Astrocyte of the hippocampus (primary cell): ENCODE measurements around the gene LOXL3.

Experiments
- DNase-seq: peaks from one replicate; pipeline ENCODE4 v3.0.0; 2011; ENCODE audit warnings: low read depth, low spot score

LOXL3 gene

GRCh38 chr2:74505448-74506246 lies 48.1 kb downstream of the LOXL3 start:
- DNase-seq, result no peak

GRCh38 chr2:74504591-74504990 lies 49.2 kb downstream of the LOXL3 start:
- DNase-seq, result no peak

- peak; percentile 45 for DNase-seq
Measured at GRCh38 chr2:74503506-74504475, 50.0 kb downstream of the LOXL3 start.

GRCh38 chr2:74502720-74503505 lies 50.8 kb downstream of the LOXL3 start:
- peak; percentile 88 for DNase-seq

GRCh38 chr2:74502147-74502719 lies 51.5 kb downstream of the LOXL3 start:
- peak; percentile 8 for DNase-seq

GRCh38 chr2:74501335-74502071 lies 52.2 kb downstream of the LOXL3 start:
- DNase-seq, result peak; percentile 13

GRCh38 chr2:74500578-74500946 lies 53.2 kb downstream of the LOXL3 start:
- DNase-seq, result no peak

GRCh38 chr2:74499940-74500577 lies 53.7 kb downstream of the LOXL3 start:
- DNase-seq, result no peak

- peak; percentile 52 for DNase-seq
Measured at GRCh38 chr2:74499267-74499939, 54.3 kb downstream of the LOXL3 start, which contains the start of gene LBX2. Gene LBX2 (minus strand): TSS chr2:74499603. CDS start chr2:74499537, 66 bp downstream.

GRCh38 chr2:74498500-74499266 lies 55.1 kb downstream of the LOXL3 start:
- DNase-seq, result peak; percentile 55

- DNase-seq, result peak; percentile 31
Measured at GRCh38 chr2:74497777-74498499, 55.8 kb downstream of the LOXL3 start.

- DNase-seq, result no peak
Measured at GRCh38 chr2:74496997-74497776, 56.6 kb downstream of the LOXL3 start.

- DNase-seq, result no peak
Measured at GRCh38 chr2:74495440-74495839, 58.3 kb downstream of the LOXL3 start.

GRCh38 chr2:74493546-74493945 lies 60.2 kb downstream of the LOXL3 start:
- DNase-seq, result no peak

GRCh38 chr2:74491648-74492544 lies 61.8 kb downstream of the LOXL3 start:
- no peak for DNase-seq

GRCh38 chr2:74489906-74490305 lies 63.8 kb downstream of the LOXL3 start:
- DNase-seq, result no peak
